Left ventricle myocardium inferior (tissue), 1 donor: ENCODE results near the gene NTM. TPM values are rescaled to one million over a fixed set of nuclear protein-coding genes. Genes with fewer than 3 reads are reported as not detected.

Source experiments
- DNase-seq: peaks from one replicate; pipeline ENCODE4 v3.0.0-alpha.2; 2020
- H3K27ac ChIP-seq: fragments of 200-600 bp; replicated peaks from 2 replicates; pipeline ENCODE4 v1.8.0; 2021
- H3K27me3 ChIP-seq: fragments of 200-600 bp; 2 replicates; pipeline ENCODE4 v1.8.0; 2021; ENCODE audit warnings: low read depth
- H3K36me3 ChIP-seq: fragments of 200-600 bp; 2 replicates; pipeline ENCODE4 v1.8.0; 2021
- H3K4me1 ChIP-seq: fragments of 200-600 bp; 2 replicates; pipeline ENCODE4 v1.8.0; 2021
- H3K4me3 ChIP-seq: fragments of 200-600 bp; 2 replicates; pipeline ENCODE4 v1.8.0; 2021; ENCODE audit warnings: mild to moderate bottlenecking, moderate library complexity
- H3K9me3 ChIP-seq: fragments of 200-600 bp; replicated peaks from 2 replicates; pipeline ENCODE4 v1.8.0; 2021
- intact Hi-C: fragments of 100-400 bp; cut with micrococcal nuclease; formaldehyde crosslinking; loops from one replicate; pipeline ENCODE4 v1.11.0; 2022
- total RNA-seq: library from RNA; stranded (reverse); fragmentation: NEBNext Ultra II Directional; extraction: Animal tissue kit (Norgen Biotek cat#: 25700); gene quantifications from one replicate; pipeline ENCODE4 v1.2.1, GENCODE V29; 2021
- TF ChIP-seq, protein P1 (sequence below): fragments of 200-600 bp; IDR thresholded peaks from 2 replicates; pipeline ENCODE4 v1.8.0; 2021; ENCODE audit warnings: antibody characterized with exemption, mild to moderate bottlenecking, borderline replicate concordance
- donor health status: DM: no; HTN: yes; CAD: no; lungs with severe emphysema.

The NTM gene
- total RNA-seq, 1 donor from 2014 or later = 1.0 TPM

- Histone ChIP-seq H3K27ac (no peak overlapping the region), H3K27me3 (peaks cover 86% of the 10 kb centered on the region), H3K4me1 (no peaks in the 10 kb centered on the region), H3K4me3 (no peak overlapping the region), H3K9me3 (no peaks in the 10 kb centered on the region), H3K36me3 (no peaks in the 10 kb centered on the region)
- intact Hi-C loops = no loop called here
- DNase-seq = no peak
- TF ChIP-seq, protein P1, sequence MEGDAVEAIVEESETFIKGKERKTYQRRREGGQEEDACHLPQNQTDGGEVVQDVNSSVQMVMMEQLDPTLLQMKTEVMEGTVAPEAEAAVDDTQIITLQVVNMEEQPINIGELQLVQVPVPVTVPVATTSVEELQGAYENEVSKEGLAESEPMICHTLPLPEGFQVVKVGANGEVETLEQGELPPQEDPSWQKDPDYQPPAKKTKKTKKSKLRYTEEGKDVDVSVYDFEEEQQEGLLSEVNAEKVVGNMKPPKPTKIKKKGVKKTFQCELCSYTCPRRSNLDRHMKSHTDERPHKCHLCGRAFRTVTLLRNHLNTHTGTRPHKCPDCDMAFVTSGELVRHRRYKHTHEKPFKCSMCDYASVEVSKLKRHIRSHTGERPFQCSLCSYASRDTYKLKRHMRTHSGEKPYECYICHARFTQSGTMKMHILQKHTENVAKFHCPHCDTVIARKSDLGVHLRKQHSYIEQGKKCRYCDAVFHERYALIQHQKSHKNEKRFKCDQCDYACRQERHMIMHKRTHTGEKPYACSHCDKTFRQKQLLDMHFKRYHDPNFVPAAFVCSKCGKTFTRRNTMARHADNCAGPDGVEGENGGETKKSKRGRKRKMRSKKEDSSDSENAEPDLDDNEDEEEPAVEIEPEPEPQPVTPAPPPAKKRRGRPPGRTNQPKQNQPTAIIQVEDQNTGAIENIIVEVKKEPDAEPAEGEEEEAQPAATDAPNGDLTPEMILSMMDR = no peak
These were observed 438.9 kb downstream of the NTM start for GRCh38 chr11:131809203-131809918.

DNA sequence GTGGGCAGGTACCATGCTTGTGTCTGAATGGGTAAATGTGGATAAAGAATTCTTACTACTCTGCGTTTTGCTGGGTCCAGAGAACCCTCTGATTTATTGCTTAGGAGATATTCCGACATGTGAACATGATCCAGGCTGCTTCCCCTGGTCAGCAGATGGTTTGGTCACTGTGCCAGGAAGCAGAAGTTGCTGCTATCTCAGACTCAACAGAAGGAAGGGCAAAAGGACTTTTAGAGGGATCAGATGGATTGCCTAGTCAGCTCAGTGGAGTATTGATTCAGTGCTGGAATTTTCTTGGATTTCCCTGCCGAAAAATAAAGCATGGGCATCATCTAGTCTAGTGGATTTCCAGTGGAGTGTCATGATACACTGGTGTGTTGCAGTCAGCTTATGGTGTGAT, 440.1 kb downstream of the NTM start:
- TF ChIP-seq, protein P1 = no peak
- DNase-seq = no peak
- no peak overlapping the region for H3K27ac ChIP-seq
- H3K36me3 ChIP-seq = no peaks in the 10 kb centered on the region
- no peaks in the 10 kb centered on the region for H3K9me3 ChIP-seq
- intact Hi-C loops = no loop called here
- H3K4me1 ChIP-seq = no peaks in the 10 kb centered on the region
- no peak overlapping the region for H3K4me3 ChIP-seq
- H3K27me3 ChIP-seq = peaks cover 86% of the 10 kb centered on the region

DNA sequence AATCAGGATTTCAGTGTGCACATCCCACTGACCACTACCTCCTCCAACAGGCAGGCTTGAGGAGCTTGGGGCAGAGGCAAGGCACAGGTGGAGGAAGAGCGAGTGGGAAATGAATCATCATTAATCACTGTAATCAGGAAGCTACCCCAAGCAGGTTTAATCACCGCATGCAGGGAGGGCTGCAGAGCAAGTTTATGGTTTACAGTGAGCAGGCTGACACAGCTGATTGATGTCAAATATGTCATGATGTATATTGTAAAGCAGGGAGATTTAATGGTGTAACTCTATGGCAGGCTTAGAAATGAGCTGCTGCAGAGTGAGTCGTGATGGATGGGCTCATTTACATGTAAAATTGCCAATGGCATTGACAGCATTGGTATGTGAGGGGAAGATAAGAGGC, 441.0 kb downstream of the NTM start:
- Histone ChIP-seq H3K27me3 (peaks cover 87% of the 10 kb centered on the region), H3K36me3 (no peaks in the 10 kb centered on the region), H3K4me3 (no peak overlapping the region), H3K9me3 (no peaks in the 10 kb centered on the region), H3K4me1 (no peaks in the 10 kb centered on the region), H3K27ac (no peak overlapping the region)
- no peak for DNase-seq
- TF ChIP-seq, protein P1 = no peak
- intact Hi-C loops = no loop called here

DNA sequence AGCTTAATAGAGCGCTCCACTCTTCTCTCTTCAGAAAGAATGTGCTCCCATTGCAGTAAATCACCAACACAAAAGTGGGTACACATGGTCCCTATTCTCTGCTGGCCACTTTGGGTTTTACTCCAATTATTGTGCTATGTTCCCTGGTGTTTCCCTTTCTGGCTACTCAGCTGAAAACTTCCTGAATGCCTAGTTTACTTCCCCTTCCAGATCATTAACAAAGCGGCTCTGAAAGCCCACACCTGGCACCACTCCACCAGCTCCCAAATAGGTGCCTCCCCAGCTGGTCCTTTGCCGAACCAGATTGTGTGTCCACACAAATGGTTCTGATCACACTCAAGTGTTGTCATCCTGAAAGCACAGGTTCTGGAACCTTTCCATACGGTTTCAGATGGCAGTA, 443.7 kb downstream of the NTM start:
- intact Hi-C loops = no loop called here
- TF ChIP-seq, protein P1 = no peak
- H3K27me3 ChIP-seq = peaks cover 87% of the 10 kb centered on the region
- no peak overlapping the region for H3K4me3 ChIP-seq
- H3K9me3 ChIP-seq = no peaks in the 10 kb centered on the region
- no peak overlapping the region for H3K27ac ChIP-seq
- no peak for DNase-seq
- no peaks in the 10 kb centered on the region for H3K36me3 ChIP-seq
- H3K4me1 ChIP-seq = no peaks in the 10 kb centered on the region

DNA sequence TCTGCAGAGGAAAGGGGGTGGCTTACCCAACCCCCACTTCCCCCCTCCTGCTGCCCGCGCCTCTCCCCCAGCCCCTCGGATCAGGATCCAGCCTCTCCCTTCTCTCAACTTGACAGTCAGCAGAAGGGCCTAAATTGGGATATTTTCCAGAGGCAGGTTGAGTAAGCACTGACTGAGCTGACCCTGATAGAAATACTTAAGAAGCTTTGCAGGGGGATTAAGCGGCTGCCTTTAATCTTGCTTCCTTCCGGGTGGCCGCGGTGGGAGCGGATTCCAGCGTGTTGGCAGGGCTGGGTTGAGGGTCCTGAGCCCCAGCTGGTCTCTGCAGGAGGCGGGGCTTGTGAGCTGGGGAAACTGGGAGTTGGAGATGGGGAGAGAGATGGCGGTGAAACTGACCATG, 445.2 kb downstream of the NTM start:
- peaks cover 86% of the 10 kb centered on the region for H3K27me3 ChIP-seq

More for the DNA sequence above, 445.2 kb downstream of the NTM start:
- Histone ChIP-seq H3K4me3 (no peak overlapping the region), H3K36me3 (no peaks in the 10 kb centered on the region), H3K27ac (no peak overlapping the region), H3K9me3 (no peaks in the 10 kb centered on the region), H3K4me1 (no peaks in the 10 kb centered on the region)
- TF ChIP-seq, protein P1 = no peak
- intact Hi-C loops = no loop called here
- DNase-seq = no peak
